Stimulated activated CD4-positive, alpha-beta T cell treated with anti-CD3 and anti-CD28 coated beads, Interleukin-12 subunit alpha, Interleukin-12 subunit beta, amount 100 ng/mL, for 48 hours (primary cell): Measurements from ENCODE around the gene POU3F2.

ENCODE experiments used
- DNase-seq, 3 donors: peaks; one replicate each; pipeline ENCODE4 v3.0.0-alpha.2; 2020; ENCODE audit warnings: low read depth in 2 of 3, low spot score in 1 of 3

POU3F2 gene

GRCh38 chr6:98830146-98830545, 4.2 kb upstream of the POU3F2 start:
- no peak for DNase-seq

- no peak for DNase-seq
These were observed 3.1 kb upstream of the POU3F2 start for GRCh38 chr6:98831057-98831958.

- DNase-seq, result no peak
These were observed 2.5 kb upstream of the POU3F2 start for GRCh38 chr6:98831959-98832283.

GRCh38 chr6:98832284-98833056, 1.9 kb upstream of the POU3F2 start:
- DNase-seq, result no peak

- no peak for DNase-seq
These were observed 1.4 kb upstream of the POU3F2 start for GRCh38 chr6:98833057-98833306.

GRCh38 chr6:98833307-98834059, 891 bp upstream of the POU3F2 start:
- DNase-seq, result no peak

GRCh38 chr6:98835149-98836024, 1.0 kb downstream of the POU3F2 start:
- no peak for DNase-seq

GRCh38 chr6:98836025-98836961, 1.9 kb downstream of the POU3F2 start:
- no peak for DNase-seq

- no peak for DNase-seq
These were observed 2.9 kb downstream of the POU3F2 start for GRCh38 chr6:98836962-98837944.

GRCh38 chr6:98838032-98838431, 3.7 kb downstream of the POU3F2 start:
- no peak for DNase-seq

- DNase-seq, result no peak
These were observed 4.6 kb downstream of the POU3F2 start for GRCh38 chr6:98838975-98839374.

- no peak for DNase-seq
These were observed 5.5 kb downstream of the POU3F2 start for GRCh38 chr6:98839781-98840361.

GRCh38 chr6:98840385-98840784, 6.0 kb downstream of the POU3F2 start:
- DNase-seq, result no peak

GRCh38 chr6:98840996-98841513, 6.7 kb downstream of the POU3F2 start:
- no peak for DNase-seq

GRCh38 chr6:98841621-98842341, 7.4 kb downstream of the POU3F2 start:
- DNase-seq, result no peak

GRCh38 chr6:98842342-98843180, 8.2 kb downstream of the POU3F2 start:
- no peak for DNase-seq
